Fibroblast of villous mesenchyme (primary cell): ENCODE measurements around the gene MOCOS. TPM values are rescaled to one million over a fixed set of nuclear protein-coding genes. Genes with fewer than 3 reads are reported as not detected.

Experiments
- DNase-seq: peaks from one replicate; pipeline ENCODE4 v3.0.0-alpha.2; 2010; ENCODE audit warnings: low read depth
- H3K4me3 ChIP-seq: 2 replicates; pipeline ENCODE4 v1.5.1; 2011; ENCODE audit warnings: low read depth, mild to moderate bottlenecking, low read length
- total RNA-seq: library from RNA; depleted of rRNA; stranded (reverse); fragments of >200 nt; gene quantifications from 2 replicates; pipeline ENCODE4 v1.2.3, GENCODE V29; 2012
- TF ChIP-seq, protein P1 (sequence below): IDR thresholded peaks from 2 replicates; pipeline ENCODE4 v1.5.1; 2012; ENCODE audit warnings: low read depth, mild to moderate bottlenecking, low read length; ENCODE audit not compliant: insufficient read depth

Gene MOCOS
- total RNA-seq, 1 donor = 3.0 TPM

DNA sequence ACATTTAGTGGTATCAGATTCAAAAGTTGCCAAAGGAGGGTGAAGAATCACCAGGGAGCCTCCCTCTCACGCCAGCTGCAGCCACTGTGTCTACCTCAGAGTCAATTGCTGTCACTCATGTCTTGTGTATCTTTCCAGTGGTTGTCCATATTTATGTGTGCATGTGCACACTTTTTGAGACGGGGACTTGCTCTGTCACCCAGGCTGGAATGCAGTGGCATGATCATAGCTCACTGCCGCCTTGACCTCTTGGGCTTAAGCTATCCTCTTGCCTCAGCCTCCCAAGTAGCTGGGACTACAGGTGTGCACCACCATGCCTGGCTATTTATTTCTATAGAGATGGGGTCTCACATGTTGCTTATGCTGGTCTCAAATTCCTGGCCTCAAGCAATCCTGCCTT is 4.0 kb downstream of the MOCOS start:
- TF ChIP-seq, protein P1, sequence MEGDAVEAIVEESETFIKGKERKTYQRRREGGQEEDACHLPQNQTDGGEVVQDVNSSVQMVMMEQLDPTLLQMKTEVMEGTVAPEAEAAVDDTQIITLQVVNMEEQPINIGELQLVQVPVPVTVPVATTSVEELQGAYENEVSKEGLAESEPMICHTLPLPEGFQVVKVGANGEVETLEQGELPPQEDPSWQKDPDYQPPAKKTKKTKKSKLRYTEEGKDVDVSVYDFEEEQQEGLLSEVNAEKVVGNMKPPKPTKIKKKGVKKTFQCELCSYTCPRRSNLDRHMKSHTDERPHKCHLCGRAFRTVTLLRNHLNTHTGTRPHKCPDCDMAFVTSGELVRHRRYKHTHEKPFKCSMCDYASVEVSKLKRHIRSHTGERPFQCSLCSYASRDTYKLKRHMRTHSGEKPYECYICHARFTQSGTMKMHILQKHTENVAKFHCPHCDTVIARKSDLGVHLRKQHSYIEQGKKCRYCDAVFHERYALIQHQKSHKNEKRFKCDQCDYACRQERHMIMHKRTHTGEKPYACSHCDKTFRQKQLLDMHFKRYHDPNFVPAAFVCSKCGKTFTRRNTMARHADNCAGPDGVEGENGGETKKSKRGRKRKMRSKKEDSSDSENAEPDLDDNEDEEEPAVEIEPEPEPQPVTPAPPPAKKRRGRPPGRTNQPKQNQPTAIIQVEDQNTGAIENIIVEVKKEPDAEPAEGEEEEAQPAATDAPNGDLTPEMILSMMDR = no peak
- no peak overlapping the region for H3K4me3 ChIP-seq
- no peak for DNase-seq

DNA sequence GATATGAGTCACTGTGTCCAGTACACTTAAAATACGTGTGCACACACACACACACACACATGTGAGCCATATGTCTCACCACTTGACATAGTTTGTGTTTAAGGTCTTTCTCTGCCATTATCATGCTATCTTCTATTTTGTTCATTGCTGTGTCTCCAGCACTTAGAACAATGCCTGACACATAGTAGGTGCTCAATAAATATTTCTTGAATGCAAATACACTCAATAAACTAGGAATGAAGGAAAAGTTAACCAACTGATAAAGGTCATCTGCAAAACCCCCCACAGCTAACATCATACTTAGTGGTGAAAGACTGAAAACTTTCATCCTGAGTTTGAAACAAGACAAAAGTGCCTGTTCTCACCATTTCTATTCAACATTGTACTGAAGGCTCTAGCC is 4.4 kb downstream of the MOCOS start:
- no peak for DNase-seq
- H3K4me3 ChIP-seq = no peak overlapping the region
- TF ChIP-seq, protein P1 = no peak

DNA sequence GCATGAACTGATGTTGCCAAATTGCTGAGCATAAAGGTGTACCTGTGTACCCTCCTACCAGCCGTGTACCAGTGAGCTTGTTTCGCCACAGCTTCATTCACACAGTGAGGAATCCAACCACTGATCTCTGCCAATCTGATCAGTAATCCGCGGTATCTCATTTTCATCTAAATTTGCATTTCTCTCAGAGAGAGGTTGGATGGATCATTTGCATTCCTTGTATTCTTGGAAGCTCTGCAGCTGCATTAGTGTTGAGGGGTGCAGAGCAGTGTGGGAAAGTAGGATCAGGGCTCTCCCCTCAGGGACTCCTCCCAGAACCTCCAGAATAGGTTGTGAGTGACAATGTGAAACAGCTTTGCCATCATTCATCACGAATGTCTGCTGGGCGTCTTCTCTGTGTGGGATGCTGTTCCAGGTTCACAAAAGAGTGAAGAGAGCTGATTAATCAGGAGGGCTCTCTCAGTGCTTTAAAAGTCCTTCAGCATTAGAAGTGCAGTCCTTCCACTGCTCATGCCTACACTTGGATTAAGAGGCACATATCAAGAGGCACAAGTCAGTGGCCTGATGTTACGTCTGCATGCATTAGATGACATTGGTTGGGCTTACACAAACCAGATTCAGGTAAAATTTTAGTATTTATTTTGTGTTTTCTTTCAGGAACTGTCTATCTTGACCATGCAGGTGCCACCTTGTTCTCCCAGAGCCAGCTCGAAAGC is 7.5 kb downstream of the MOCOS start:
- H3K4me3 ChIP-seq = no peak overlapping the region
- TF ChIP-seq, protein P1 = no peak
- DNase-seq = no peak

DNA sequence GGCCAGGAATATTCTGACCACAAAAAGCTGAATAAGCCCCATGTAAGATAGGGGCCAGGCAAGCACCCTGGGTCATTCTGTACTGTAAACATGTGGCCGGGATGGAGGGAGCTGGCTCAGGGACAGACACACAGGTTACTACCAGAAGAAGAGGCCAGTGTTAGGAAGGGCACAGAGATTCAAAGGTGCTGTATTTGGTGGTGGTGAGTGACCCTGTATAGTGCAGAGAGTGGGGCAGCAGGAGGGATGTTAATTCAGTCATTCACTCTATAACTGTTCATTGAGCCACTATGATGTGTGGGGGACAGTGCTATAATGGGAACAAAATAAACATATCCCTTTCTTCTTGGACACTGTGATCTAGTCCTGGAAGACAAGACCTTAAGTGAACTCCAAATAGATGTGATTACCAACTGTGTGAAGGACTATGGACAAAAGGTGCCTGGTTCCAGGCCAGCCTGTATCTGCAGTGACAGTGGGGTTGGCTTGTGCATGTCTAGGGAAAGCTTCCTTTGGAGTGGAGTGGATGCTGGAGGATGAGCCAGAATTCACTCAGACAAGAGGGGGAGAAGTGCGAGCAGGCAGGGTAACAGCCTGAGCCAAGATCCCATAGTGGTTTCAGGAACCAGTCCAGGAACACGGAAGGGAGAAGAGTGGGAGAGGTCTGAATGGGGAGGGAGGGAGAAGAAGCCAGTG is 8.3 kb downstream of the MOCOS start:
- no peak for DNase-seq
- TF ChIP-seq, protein P1 = no peak
- no peak overlapping the region for H3K4me3 ChIP-seq

DNA sequence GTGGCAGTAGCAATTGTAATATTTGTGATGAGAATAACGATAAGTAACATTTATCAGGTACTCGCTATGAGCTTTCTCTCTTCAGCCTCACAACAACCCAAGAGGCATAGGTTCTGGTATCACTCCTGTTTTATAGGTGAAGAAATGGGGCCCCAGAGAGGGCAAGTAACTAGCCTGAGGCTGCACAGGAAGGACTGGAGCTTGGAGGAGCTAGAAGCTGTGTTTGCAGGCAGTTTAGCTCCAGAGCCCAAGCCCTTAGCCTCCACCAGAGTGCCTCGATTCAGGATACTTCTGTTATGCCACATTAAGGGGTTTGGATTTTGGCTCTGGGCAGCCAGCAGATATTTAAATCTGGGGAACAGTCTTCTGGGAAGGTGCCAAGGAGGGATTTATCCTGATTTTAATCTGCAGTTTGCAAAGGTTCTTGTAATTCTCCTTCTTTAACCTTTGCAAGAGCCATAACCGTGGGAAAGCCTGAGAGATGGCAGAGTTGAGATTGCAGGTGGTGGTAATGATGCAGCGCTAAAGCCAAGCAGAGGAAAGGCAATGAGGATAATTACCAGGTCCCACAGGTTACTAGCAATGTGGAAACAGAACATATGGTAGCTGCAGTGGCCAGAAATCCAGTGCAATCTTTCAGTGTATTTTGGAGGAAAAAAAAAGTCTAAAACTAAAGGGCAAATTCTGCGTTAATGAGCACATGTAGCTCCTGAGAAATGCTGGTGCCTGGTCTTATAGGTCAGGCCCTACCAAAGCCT is 9.1 kb downstream of the MOCOS start:
- DNase-seq = no peak
- TF ChIP-seq, protein P1 = no peak
- H3K4me3 ChIP-seq = no peak overlapping the region

DNA sequence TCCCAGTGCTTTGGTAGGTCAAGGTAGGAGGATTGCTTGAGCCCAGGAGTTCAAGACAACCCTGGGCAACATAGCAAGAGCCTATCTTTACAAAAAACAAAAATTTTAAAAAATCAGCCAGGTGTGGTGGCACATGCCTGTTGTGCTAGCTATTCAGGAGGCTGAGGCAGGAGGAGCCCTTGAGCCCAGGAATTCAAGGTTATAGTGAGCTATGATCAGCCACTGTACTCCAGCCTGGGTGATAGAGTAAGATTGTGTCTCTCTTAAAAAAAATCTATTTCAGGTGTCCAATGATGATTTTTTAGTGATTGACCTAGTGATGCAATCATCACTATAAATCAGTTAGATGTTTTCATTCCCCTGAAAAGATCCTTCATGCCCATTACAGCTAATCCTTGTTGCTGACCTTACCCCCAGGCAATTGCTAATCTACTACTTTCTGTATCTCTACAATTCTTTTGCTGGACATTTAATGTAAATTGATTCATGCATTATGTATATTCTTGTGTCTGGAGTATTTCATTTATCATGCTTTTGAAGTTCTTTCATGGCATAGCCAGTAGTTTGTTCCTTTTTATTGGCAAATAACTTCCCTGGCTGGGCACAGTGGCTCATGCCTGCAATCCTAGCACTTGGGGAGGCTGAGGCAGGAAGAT is 10.3 kb downstream of the MOCOS start:
- no peak overlapping the region for H3K4me3 ChIP-seq
- TF ChIP-seq, protein P1 = no peak
- DNase-seq = no peak
